HL-60/S4 (cell line): ENCODE results near the gene NOXRED1.
"Not testable (repeated sequence)": the region's sequence is repeated elsewhere in the genome, so short reads cannot be mapped to it uniquely, and the experiment has no call there.

Source experiments
- in situ Hi-C: fragments of 300-500 bp; cut with MboI; formaldehyde crosslinking; loops from 2 replicates; pipeline ENCODE4 v1.14.3; 2022; ENCODE audit warnings: low sequenced_read_pairs

NOXRED1 gene, protein sequence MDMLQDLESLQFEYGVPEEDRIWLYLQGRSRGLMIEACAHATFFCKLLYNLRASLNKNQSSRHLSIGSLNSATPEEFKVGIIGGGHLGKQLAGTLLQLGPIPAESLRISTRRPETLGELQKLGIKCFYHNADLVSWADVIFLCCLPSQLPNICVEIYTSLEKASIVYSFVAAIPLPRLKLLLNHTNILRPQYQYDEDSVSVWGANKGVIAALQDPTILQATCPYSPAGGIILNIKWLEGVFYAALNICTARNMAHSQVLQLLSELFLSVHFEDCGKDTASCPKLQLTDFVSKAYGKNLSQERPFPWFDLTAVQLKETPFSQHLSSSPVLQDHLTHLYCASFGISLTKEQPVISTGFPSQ

DNA sequence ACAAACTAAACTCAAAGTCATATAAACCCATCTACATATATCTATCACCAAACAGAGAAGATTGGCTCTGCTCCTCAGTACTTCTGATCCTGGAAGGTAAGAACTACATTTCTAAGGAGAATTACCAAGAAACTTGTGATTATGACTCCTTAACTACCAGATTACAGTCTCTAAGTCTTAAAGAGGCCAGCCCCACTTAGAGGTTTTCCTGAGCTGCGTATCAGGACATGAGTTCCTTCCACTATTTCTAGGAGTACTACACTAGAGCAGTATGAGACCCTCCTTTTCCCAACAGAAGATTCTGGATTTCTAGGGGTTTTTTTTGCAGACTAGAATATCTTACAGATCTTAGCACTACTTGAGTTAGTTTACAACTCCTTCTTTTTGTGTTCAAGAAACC, at the start of gene NOXRED1:
Gene NOXRED1 (minus strand): TSS at position 101 of the 400 bp plus-strand sequence. CDS start 634 bp downstream, outside the sequence.
- in situ Hi-C loops: no loop called here

DNA sequence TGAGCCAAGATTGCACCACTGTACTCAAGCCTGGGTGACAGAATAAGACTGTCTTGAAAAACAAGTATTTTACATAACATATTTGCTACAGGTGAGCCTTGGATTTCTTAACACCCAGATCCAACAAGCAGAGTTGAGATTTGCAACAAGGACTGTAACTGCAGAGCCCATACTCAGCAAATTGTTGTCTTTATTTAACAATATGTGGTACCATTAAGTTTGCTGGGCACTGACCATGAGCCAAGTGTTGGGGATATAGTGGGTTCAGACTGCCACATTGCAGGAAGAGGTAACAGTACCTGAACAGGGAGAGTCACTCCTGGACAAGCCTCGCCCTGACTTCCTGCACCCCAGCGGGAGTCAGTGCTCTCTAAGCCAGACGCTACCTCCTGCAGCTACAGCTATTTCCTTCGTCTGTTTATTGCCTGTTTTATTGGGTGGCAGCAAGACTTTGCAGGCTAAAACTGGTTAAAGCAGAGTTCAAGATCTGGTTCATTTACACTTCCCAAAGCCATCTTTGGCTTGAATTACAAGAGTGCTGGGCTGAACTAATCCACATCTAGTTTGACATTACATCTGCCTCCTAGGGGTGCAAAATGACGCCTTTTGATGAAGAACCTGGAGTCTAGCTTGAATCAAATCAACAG, 47.0 kb upstream of the NOXRED1 start:
- in situ Hi-C loops: no loop called here

DNA sequence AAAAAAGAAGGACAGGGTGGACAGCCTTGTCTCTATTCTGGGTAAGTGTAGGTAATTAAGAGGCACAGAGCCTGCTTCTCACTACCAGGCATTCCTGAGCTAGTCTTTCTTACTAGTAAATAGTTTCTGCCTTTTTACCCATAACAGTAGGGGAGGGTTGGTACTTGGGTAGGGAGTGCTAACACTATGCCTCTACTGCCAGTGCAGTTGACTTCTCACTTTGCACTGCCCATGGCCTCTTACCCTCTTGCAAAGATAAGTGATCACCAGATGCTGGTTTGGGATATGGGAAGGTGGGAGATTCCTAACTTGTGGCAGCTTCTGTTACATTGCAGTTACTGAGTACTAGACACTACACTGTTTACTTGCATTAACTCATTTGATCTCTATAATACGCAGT, 46.2 kb upstream of the NOXRED1 start:
- in situ Hi-C loops: no loop called here

DNA sequence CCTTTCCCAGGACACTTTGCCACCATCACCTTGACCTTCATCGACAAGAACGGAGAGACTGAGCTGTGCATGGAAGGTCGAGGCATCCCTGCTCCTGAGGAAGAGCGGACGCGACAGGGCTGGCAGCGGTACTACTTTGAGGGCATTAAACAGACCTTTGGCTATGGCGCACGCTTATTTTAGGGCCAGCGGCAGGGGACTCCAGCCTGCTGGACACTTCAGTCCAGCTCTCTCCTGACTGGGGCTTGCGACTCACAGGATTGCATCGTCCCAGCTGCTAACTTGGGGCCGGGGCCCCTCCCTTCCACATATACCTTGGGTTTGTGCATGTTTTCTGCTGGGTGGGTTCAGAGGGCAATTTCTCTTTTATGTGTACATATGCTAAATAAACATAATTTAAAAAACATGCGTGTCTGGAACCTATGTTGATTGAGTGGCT, 45.8 kb upstream of the NOXRED1 start:
- in situ Hi-C loops: no loop called here

GRCh38 chr14:77467801-77468200, 44.5 kb upstream of the NOXRED1 start:
- in situ Hi-C loops: no loop called here

DNA sequence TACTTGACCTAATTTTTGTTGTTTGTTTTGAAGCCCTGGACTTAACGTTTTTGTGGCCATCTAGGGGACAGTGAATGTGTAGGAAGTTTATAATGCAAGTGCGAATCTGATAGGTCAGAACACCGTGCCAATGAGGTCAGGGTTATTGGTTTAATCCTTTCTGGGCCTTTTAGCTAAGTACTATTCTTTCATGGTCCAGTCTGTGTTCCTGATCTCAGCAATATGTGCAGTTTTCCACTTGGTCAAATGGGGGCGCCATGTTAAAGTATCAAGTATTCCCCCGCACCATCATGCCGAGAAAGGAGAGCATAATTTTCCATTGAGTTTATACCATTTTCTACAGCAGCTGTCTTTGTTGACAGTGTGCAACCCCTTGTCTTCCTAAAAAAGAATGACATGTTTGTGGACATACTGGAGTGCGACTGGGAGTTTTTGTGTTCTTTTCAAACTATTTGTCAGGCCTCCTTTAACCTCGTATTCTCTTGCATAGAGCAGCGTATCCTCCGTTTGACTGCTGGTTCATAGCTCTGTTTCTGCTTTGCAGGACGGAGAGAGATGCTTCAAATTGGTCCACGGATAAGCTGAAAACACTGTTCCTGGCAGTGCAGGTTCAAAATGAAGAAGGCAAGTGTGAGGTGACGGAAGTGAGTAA, 35.9 kb upstream of the NOXRED1 start:
- in situ Hi-C loops: no loop called here

- in situ Hi-C loops: no loop called here
Measured at GRCh38 chr14:77458249-77458950, 35.1 kb upstream of the NOXRED1 start.

- in situ Hi-C loops: no loop called here
Measured at GRCh38 chr14:77457522-77458248, 34.4 kb upstream of the NOXRED1 start, which contains the start of the genes AHSA1 and VIPAS39. TSS of gene AHSA1 (plus strand) at chr14:77458093. CDS start at chr14:77458190, 97 bp downstream. TSS of gene VIPAS39 (minus strand) at chr14:77457601. CDS start at chr14:77454102, 3,499 bp downstream.

GRCh38 chr14:77457115-77457521, 33.8 kb upstream of the NOXRED1 start:
- in situ Hi-C loops: no loop called here

GRCh38 chr14:77455966-77456640, 32.8 kb upstream of the NOXRED1 start:
- in situ Hi-C loops: no loop called here

DNA sequence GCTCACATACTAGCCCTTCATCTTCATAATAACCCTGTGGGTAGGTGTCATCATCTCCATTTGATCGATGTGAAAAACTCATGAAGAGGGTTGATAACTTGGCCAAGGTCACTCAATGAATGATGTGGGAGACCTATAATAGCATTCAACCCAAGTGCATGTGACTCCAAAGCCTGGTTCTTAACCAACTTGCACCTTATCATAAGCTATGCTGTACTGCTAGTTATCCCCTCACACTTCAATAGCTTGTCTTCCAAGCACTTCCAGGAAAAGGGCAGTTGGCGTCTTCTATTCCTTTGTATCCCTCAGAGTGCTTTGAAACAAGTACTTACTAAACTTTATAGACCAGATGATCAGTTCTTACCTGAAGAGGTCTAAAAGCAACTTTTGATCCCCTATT, 18.9 kb upstream of the NOXRED1 start:
- in situ Hi-C loops: no loop called here

GRCh38 chr14:77439861-77440260, 16.5 kb upstream of the NOXRED1 start:
- in situ Hi-C loops: no loop called here

- in situ Hi-C loops: no loop called here
Measured at GRCh38 chr14:77438596-77438995, 15.3 kb upstream of the NOXRED1 start.

DNA sequence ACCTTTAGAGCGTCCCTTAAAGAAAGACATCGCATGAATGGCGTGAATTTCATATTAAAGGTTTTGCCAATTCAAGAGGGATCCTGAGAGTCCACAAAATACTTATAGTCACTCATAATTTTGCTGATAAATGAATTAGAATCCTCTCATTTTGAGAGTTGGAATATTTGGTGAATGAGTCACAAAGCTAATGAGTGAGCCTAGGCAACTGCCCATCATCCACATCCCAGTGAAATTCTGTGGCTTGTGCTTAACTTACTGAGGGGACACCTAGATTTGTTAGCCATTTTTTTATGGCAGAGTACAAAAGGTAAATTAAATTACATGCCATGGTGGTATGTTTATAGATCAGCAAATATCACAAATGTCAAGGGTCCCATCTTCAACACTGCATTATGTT, 12.7 kb upstream of the NOXRED1 start:
- in situ Hi-C loops: no loop called here

GRCh38 chr14:77426396-77426795, 3.1 kb upstream of the NOXRED1 start:
- in situ Hi-C loops: no loop called here

- in situ Hi-C loops: no loop called here
Measured at GRCh38 chr14:77424862-77425261, 1.5 kb upstream of the NOXRED1 start.

- in situ Hi-C loops: no loop called here
Measured at GRCh38 chr14:77421201-77421600, 2.1 kb downstream of the NOXRED1 start.

- in situ Hi-C loops: no loop called here
Measured at GRCh38 chr14:77416836-77417235, 6.5 kb downstream of the NOXRED1 start.

DNA sequence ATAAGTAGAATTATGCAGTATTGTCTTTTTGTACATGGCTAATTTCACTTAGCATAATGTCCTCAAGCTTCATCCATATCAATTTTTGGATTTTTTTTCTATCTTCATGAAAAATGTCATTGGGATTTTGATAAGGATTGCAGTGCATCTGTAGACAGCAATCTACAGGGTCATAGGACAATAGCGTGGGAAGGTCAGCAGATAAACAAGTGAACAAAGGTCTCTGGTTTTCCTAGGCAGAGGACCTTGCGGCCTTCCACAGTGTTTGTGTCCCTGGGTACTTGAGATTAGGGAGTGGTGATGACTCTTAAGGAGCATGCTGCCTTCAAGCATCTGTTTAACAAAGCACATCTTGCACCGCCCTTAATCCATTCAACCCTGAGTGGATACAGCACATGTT, 7.2 kb downstream of the NOXRED1 start:
- in situ Hi-C loops: not testable (repeated sequence)
